ENCODE results near the gene IQCK.

Gene IQCK

GRCh38 chr16:19698480-19699465 lies 19.3 kb upstream of the IQCK start:
- in situ Hi-C loops (cut with MboI; ENCODE audit: low sequenced_read_pairs): no loop called here

- in situ Hi-C loops (cut with MboI; ENCODE audit: low sequenced_read_pairs): no loop called here
Observed at GRCh38 chr16:19699472-19699871, 18.6 kb upstream of the IQCK start.

- in situ Hi-C loops (cut with MboI; ENCODE audit: low sequenced_read_pairs): no loop called here
Observed at GRCh38 chr16:19700319-19700781, 17.7 kb upstream of the IQCK start.

- in situ Hi-C loops (cut with MboI; ENCODE audit: low sequenced_read_pairs): no loop called here
Observed at GRCh38 chr16:19701091-19701490, 17.0 kb upstream of the IQCK start.

- in situ Hi-C loops (cut with MboI; ENCODE audit: low sequenced_read_pairs): no loop called here
Observed at GRCh38 chr16:19703172-19703889, 14.7 kb upstream of the IQCK start.

GRCh38 chr16:19704321-19705145 lies 13.5 kb upstream of the IQCK start:
- in situ Hi-C loops (cut with MboI; ENCODE audit: low sequenced_read_pairs): no loop called here

- in situ Hi-C loops (cut with MboI; ENCODE audit: low sequenced_read_pairs): no loop called here
Observed at GRCh38 chr16:19705146-19705501, 12.9 kb upstream of the IQCK start.

GRCh38 chr16:19705843-19706242 lies 12.2 kb upstream of the IQCK start:
- in situ Hi-C loops (cut with MboI; ENCODE audit: low sequenced_read_pairs): no loop called here

- in situ Hi-C loops (cut with MboI; ENCODE audit: low sequenced_read_pairs): no loop called here
Observed at GRCh38 chr16:19706846-19707245, 11.2 kb upstream of the IQCK start.

GRCh38 chr16:19707569-19708295 lies 10.3 kb upstream of the IQCK start:
- in situ Hi-C loops (cut with MboI; ENCODE audit: low sequenced_read_pairs): no loop called here

- in situ Hi-C loops (cut with MboI; ENCODE audit: low sequenced_read_pairs): no loop called here
Observed at GRCh38 chr16:19708296-19709205, 9.5 kb upstream of the IQCK start.

GRCh38 chr16:19709381-19710136 lies 8.5 kb upstream of the IQCK start:
- in situ Hi-C loops (cut with MboI; ENCODE audit: low sequenced_read_pairs): no loop called here

GRCh38 chr16:19710191-19710908 lies 7.7 kb upstream of the IQCK start:
- in situ Hi-C loops (cut with MboI; ENCODE audit: low sequenced_read_pairs): no loop called here

GRCh38 chr16:19710991-19711545 lies 7.0 kb upstream of the IQCK start:
- in situ Hi-C loops (cut with MboI; ENCODE audit: low sequenced_read_pairs): no loop called here

- in situ Hi-C loops (cut with MboI; ENCODE audit: low sequenced_read_pairs): no loop called here
Observed at GRCh38 chr16:19711643-19712042, 6.4 kb upstream of the IQCK start.

GRCh38 chr16:19712418-19713058 lies 5.5 kb upstream of the IQCK start:
- in situ Hi-C loops (cut with MboI; ENCODE audit: low sequenced_read_pairs): no loop called here

GRCh38 chr16:19713697-19714096 lies 4.4 kb upstream of the IQCK start:
- in situ Hi-C loops (cut with MboI; ENCODE audit: low sequenced_read_pairs): no loop called here

Data from HL-60/S4 treated with phorbol 12-myristate 13-acetate at 8.2 ng/mL for 4 days and 3 days (cell line).